LNCaP clone FGC (cell line): ENCODE data around the gene USP20.

Experiments
- DNase-seq: peaks from one replicate; pipeline ENCODE4 v3.0.0-alpha.2; 2011; ENCODE audit warnings: low read depth
- H3K4me3 ChIP-seq: 2 replicates; pipeline ENCODE4 v1.5.1; 2011; ENCODE audit warnings: mild to moderate bottlenecking, low read depth, low read length, control low read depth
- CTCF ChIP-seq: IDR thresholded peaks from 2 replicates; pipeline ENCODE4 v1.5.1; 2012; ENCODE audit warnings: mild to moderate bottlenecking; ENCODE audit not compliant: control insufficient read depth, insufficient read depth; ENCODE audit errors: extremely low read depth

USP20 gene

GRCh38 chr9:129901993-129902739 lies 66.9 kb downstream of the USP20 start:
- no peak for DNase-seq
- H3K4me3 ChIP-seq, result no peak overlapping the region
- TF ChIP-seq CTCF, result no peak

- TF ChIP-seq CTCF, result no peak
- no peak overlapping the region for H3K4me3 ChIP-seq
- no peak for DNase-seq
These were observed 67.5 kb downstream of the USP20 start for GRCh38 chr9:129902740-129903134.

GRCh38 chr9:129904734-129905133 lies 69.5 kb downstream of the USP20 start:
- no peak for TF ChIP-seq CTCF
- DNase-seq, result no peak

GRCh38 chr9:129906298-129906697 lies 71.0 kb downstream of the USP20 start:
- H3K4me3 ChIP-seq, result no peak overlapping the region
- no peak for TF ChIP-seq CTCF
- DNase-seq, result no peak

More at GRCh38 chr9:129904734-129905133, 69.5 kb downstream of the USP20 start:
- no peak overlapping the region for H3K4me3 ChIP-seq

- DNase-seq, result no peak
- no peak overlapping the region for H3K4me3 ChIP-seq
- TF ChIP-seq CTCF, result no peak
These were observed 71.9 kb downstream of the USP20 start for GRCh38 chr9:129907201-129907600.

- no peak for DNase-seq
- TF ChIP-seq CTCF, result no peak
- no peak overlapping the region for H3K4me3 ChIP-seq
These were observed 73.6 kb downstream of the USP20 start for GRCh38 chr9:129908906-129909305.

- no peak for TF ChIP-seq CTCF
- no peak overlapping the region for H3K4me3 ChIP-seq
- DNase-seq, result no peak
These were observed 74.6 kb downstream of the USP20 start for GRCh38 chr9:129909851-129910250.
